Upper lobe of right lung (tissue), 1 donor: ENCODE measurements around the gene ATP6AP1. TPM values are rescaled to one million over a fixed set of nuclear protein-coding genes. Genes with fewer than 3 reads are reported as not detected.

Source experiments
- ATAC-seq: fragments of 200-7000 bp; cut with Tn5 transposase; one replicate; pipeline ENCODE4 v1.9.1; 2020; ENCODE audit warnings: mild to moderate bottlenecking, moderate library complexity
- DNase-seq: peaks from one replicate; pipeline ENCODE4 v3.0.0-alpha.2; 2020
- H3K27ac ChIP-seq: fragments of 200-600 bp; one replicate; pipeline ENCODE4 v1.8.0; 2022
- H3K27me3 ChIP-seq: fragments of 200-600 bp; one replicate; pipeline ENCODE4 v1.8.0; 2022; ENCODE audit warnings: mild to moderate bottlenecking
- H3K36me3 ChIP-seq: fragments of 200-600 bp; one replicate; pipeline ENCODE4 v1.8.0; 2022
- H3K4me1 ChIP-seq: fragments of 200-600 bp; one replicate; pipeline ENCODE4 v1.8.0; 2022
- H3K4me3 ChIP-seq: fragments of 200-600 bp; one replicate; pipeline ENCODE4 v1.8.0; 2022; ENCODE audit warnings: mild to moderate bottlenecking
- H3K9me3 ChIP-seq: fragments of 200-600 bp; one replicate; pipeline ENCODE4 v1.8.0; 2022
- CTCF ChIP-seq: fragments of 200-600 bp; IDR thresholded peaks from one replicate; pipeline ENCODE4 v1.8.0; 2022; ENCODE audit warnings: antibody characterized with exemption
- intact Hi-C: fragments of 100-400 bp; cut with DNase I; formaldehyde crosslinking; loops from one replicate; pipeline ENCODE4 v1.11.0; 2022
- total RNA-seq: library from RNA; stranded (reverse); fragmentation: NEBNext Ultra II Directional; extraction: Animal tissue kit (Norgen Biotek cat#: 25700); gene quantifications from one replicate; pipeline ENCODE4 v1.2.1, GENCODE V29; 2021
- donor health status: DM: no; HTN: yes; CAD: no; lungs with severe emphysema.

Gene ATP6AP1
- total RNA-seq, 1 donor from 2014 or later, result 193 TPM

- Histone ChIP-seq H3K4me3 (no peak overlapping the region), H3K27ac (no peak overlapping the region), H3K9me3 (no peaks in the 10 kb centered on the region), H3K4me1 (peaks cover 3% of the 10 kb centered on the region), H3K27me3 (no peaks in the 10 kb centered on the region), H3K36me3 (peaks cover 7% of the 10 kb centered on the region)
- intact Hi-C loops, result no loop called here
- ATAC-seq, result no peak
- no peak for DNase-seq
- TF ChIP-seq CTCF, result no peak
Measured at GRCh38 chrX:154404625-154405192, 23.8 kb upstream of the ATP6AP1 start.

GRCh38 chrX:154408659-154409221, 19.7 kb upstream of the ATP6AP1 start:
- H3K4me1 ChIP-seq, result peaks cover 7% of the 10 kb centered on the region
- H3K36me3 ChIP-seq, result peaks cover 3% of the 10 kb centered on the region
- TF ChIP-seq CTCF, result no peak
- H3K9me3 ChIP-seq, result no peaks in the 10 kb centered on the region
- H3K27ac ChIP-seq, result peak overlapping the region; percentile 76
- DNase-seq (no peak), ATAC-seq (no peak)
- intact Hi-C loops, result no loop called here
- peak overlapping the region; percentile 50 for H3K4me3 ChIP-seq
- no peaks in the 10 kb centered on the region for H3K27me3 ChIP-seq

DNA sequence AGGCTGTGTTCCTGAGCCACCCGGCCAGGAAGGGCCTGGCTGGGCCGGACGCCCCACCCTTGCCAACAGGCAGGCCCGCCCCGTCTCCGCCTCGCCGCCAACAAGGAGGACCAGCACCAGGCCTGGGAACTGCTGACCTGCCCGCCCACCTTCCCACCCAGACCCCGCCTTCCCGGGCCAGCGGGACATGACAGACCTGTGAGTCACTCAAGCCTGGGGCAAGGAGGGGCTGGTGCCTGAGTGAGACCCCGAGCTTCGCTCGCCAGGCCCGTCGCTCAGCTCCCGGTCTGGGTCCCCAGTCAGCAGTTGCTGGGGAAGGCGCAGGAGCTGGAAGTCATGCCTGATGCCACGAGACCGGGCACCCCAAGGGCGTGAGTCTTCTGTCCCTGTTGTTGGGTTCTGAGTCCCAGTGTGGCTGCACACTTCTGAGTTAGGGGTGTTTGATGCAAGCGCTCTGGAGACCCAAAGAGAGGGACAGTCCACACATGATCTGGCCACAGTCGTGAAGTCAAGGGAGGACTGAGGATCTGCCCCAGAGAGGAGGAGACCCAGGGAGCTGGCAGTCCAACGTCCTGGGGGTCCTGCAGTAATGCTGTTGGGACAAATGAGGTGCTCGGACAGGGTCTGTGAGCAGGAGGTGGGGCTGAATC, 19.1 kb upstream of the ATP6AP1 start, which contains the start of gene DNASE1L1:
DNASE1L1 (minus strand) TSS at position 33 of the 650 bp plus-strand sequence. CDS start 3,686 bp downstream, outside the sequence.
- H3K4me3 ChIP-seq, result peak within 1 kb of the TSS; percentile 50
- peaks cover 7% of the 10 kb centered on the region for H3K4me1 ChIP-seq
- ATAC-seq (peak; percentile 86), DNase-seq (peak; percentile 92)
- H3K27ac ChIP-seq, result peak within 1 kb of the TSS; percentile 76
- TF ChIP-seq CTCF, result no peak
- no peaks in the 10 kb centered on the region for H3K27me3 ChIP-seq
- H3K9me3 ChIP-seq, result no peaks in the 10 kb centered on the region
- intact Hi-C loops, result no loop called here
- H3K36me3 ChIP-seq, result peaks cover 6% of the 10 kb centered on the region

GRCh38 chrX:154411981-154412340, 16.5 kb upstream of the ATP6AP1 start:
- peak; percentile 88 for DNase-seq
- intact Hi-C loops, result no loop called here
- ATAC-seq, result peak; percentile 77
- H3K4me1 ChIP-seq, result peaks cover 7% of the 10 kb centered on the region
- peak overlapping the region; percentile 92 for H3K27ac ChIP-seq
- TF ChIP-seq CTCF, result no peak
- no peaks in the 10 kb centered on the region for H3K27me3 ChIP-seq
- H3K9me3 ChIP-seq, result no peaks in the 10 kb centered on the region
- peaks cover 6% of the 10 kb centered on the region for H3K36me3 ChIP-seq
- peak overlapping the region; percentile 71 for H3K4me3 ChIP-seq

- Histone ChIP-seq H3K4me1 (peaks cover 7% of the 10 kb centered on the region), H3K9me3 (no peaks in the 10 kb centered on the region), H3K27ac (peak overlapping the region; percentile 92), H3K36me3 (peaks cover 6% of the 10 kb centered on the region), H3K27me3 (no peaks in the 10 kb centered on the region), H3K4me3 (peak overlapping the region; percentile 71)
- ATAC-seq (peak; percentile 21), DNase-seq (no peak)
- intact Hi-C loops, result no loop called here
- TF ChIP-seq CTCF, result no peak
Measured at GRCh38 chrX:154412468-154412867, 16.0 kb upstream of the ATP6AP1 start.
